ENCODE measurements around the gene LYSMD3.

The LYSMD3 gene

DNA sequence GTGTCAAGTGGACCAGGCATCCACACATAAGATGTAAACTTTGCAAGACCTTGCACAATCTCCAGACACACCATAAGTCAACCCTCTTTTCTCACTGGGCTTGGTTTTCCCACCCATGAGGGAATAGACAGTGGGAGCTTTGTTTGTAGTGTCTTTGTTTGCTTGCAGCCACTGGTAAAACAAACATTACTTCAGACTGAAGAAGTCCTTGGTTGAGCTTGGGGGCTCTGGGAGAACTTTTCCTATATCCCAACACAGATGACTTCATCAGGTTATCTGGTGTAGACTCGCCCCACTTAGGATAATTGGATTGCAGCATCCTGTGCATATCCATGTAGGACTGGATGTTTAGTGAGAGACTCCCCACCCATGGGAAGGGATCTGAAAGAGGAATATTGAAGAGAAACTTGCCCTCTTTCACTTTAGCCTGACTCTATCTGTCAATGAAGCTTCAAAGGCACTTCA lies 17.7 kb upstream of the LYSMD3 start:
- no peak for DNase-seq

DNA sequence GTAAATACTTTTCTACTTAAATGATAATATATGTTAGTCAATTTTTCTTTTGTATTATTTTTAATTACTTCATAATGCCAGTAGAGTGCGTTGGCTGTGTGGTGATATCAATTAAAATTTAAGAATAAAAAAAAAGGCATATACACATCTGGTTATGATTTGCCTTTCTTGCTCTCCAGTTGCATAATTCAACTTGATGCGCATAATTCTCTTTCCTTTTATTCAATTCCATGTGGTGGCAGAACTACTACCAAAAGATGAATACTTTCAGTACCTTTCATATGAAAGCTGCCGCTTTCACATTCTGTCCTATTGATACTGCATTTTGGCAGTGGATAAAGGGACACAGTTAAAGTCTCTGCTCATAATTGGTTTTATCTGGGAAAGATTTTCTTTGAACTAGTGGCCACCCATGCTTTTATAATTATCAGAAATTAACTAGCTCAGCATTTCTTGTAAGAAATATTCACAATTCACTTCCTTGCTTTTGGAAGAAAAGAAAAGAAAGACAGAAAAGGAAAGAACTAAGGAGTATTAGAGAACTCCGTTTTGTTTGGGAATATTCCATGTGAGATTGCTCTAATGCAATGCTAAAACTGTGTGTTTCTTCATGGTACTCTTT lies 16.9 kb upstream of the LYSMD3 start:
- DNase-seq, result no peak

DNA sequence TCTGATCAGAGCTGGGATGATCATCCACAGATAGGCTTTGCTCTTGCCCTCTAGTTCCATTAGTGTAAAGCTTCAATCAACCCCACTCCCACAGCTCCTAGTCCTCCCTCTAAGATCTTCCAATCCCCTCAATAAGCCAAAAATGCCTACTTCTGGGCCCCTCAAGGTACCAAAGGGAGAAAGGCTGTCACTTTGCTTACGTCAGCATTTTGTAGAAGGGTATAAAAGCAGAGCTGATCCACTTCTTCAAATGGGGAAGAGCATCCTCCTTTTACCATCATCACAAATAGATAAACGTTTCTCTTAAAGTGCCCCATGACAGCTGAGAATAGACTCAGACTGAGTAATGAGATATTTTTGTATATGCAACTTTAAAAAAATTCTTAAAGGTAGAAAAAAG lies 16.1 kb upstream of the LYSMD3 start:
- DNase-seq, result no peak

DNA sequence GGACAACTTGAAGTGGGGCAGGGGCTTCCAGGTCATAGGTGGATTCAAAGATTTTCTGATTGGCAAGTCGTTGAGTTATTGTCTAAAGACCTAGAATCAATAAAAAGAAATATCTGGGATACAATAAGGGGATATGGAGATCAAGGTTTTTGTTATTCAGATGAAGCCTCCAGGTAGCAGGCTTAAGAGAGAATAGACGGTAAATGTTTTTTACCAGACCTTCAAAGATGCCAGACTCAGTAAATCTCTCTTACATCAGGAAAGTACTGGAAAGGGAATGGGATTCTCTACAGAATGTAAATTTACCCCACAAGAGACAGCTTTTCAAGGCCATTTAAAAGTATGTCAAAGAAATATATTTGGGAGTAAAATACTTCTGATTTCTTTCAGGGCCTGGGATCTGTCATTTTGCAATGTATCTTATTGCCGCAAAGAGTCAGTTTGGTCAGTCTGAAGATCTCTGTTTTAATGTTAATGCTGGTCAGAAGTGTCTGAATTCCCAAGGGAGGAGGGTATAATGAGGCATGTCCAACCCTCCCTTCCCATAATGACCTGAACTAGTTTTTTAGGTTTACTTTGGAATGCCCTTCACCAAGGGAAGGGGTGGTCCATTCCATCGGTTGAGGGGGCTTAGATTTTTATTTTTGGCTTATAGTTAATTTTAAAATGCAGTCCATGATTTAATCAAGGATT lies 13.6 kb upstream of the LYSMD3 start:
- no peak for DNase-seq

DNA sequence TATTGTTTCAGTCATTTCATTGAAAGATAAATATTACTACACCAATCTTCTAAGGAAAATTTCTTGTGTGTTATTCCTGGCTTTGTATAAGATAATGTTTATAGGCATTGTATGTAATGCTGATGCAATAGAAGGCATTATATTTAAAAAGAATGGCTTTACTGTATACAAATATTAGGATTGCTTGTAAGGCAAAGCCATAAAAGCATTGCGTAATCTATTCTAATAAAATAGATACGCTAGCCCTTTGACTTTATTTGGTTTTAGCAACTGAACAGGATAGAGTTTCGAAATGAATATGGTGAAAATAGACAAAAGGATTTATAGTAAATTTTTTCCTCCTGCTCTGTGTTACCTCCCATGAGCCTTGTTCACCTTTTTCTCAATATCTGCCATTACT lies 5.5 kb upstream of the LYSMD3 start:
- no peak for DNase-seq

DNA sequence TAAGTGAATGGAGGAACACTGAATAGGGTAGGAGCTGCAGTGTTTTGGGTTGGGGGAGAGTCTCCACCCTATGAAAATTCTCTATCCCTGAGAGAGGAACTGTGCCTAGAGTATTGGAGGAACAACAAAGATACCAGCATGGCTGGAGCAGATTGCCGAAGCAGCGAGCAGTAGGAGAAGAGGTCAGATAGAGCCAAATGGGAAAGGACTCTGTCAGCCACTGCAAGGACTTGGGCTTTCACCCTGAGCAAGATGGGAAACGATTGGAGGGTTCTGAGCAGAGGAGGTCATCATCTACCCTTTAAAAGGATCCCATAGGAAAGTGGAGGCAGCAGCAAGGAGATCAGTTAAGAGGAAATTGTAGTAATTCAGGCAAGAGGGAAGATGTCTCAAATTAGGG lies 4.4 kb upstream of the LYSMD3 start:
- no peak for DNase-seq

DNA sequence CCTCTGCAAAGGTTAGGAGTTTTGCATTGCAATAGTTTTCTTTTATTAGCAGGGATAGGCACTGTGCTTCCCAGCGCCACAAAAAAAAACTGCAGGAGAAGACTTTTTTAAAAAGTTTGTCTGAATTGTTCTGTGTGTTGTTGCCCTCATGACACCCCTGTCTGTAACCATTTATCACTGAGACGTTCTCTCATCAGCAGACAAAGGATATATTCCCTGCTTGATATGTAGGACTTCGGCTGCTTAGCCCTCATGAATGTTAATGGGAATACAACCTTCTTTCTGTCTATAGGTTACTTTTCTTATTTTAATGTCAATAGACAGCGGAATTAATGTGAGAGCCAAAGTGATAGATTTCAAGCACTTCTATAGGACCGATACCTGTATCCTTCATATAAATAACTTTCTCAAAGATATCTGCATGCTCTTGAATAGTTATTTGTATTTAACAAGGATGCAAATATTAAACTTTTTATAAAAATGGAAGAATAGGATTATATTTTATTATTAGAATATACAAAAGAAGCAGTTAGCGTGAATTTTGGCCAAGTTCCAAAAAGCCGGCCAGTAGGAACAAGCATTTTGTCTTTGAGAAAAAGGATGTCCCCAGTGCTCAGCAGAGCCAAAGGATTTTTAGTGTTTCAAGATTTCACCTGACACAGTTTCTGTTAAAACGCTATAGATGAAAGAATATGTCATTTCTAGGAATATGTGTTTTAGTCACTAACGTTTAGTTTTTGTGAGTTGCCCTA lies 1.5 kb upstream of the LYSMD3 start:
- peak in 1 of 2 donors; percentile 12 for DNase-seq

DNA sequence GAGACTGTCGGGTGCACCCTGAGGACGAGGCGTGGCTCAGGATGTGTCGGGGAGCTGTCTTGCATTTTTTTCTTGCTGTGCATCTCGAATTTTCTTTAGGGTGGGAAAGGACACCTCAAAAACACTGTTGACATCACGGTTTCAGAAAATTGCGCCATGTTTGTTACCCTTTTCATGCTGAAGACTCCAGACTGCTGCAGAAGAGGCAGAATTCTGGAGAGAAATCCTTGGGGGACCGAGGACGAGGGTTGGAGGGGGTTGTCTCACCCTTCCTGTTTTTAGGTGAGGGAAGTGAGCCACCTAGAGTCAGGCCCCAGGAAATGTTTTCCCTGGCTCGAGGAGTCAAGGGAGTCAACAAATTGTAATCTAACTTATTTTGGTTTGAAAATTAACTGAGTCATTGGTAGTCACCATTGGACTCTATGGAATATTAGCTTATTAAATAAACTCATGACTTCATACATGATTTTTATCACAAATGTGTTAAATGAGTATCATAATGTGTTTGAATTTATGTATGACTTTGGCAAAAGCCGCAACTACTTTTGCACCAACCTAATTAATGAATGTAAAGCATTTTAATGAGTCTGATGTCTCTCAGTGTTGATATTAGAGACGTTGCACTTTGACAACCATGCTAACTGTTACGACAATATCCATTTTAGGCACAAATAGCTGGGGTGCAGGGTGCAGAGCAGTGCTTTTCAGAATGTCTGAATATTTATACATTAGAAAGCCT lies 724 bp upstream of the LYSMD3 start:
- DNase-seq, result peak; percentile 49 to 58

DNA sequence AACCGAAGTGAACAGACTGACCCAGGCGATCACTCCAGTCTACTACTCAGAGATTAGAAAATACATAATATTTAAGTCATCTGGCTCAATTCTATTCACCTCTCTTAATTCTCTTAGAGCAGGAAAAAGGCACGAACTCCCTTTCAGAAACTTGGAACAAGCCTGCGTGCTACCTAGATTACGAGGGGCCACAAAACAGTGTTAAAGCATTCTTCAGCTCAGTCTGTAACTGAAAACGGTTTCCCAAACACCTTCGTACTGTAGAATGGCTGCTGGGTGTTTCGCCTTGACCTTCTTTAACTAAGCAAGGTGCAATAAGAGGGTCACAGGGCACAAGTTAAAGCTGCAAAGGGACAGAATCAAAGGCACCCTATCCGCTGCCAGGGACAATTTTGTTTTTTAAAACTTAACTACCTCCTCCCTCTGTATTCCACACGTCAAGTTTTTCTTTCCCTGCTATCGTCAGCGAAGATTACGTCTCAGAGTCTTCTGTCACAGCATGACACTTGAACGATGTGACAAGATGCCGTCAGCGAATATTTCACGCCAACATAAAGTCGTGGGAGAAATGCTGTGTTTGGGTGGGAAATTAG lies 687 bp downstream of the LYSMD3 start:
- peak; percentile 51 to 52 for DNase-seq

DNA sequence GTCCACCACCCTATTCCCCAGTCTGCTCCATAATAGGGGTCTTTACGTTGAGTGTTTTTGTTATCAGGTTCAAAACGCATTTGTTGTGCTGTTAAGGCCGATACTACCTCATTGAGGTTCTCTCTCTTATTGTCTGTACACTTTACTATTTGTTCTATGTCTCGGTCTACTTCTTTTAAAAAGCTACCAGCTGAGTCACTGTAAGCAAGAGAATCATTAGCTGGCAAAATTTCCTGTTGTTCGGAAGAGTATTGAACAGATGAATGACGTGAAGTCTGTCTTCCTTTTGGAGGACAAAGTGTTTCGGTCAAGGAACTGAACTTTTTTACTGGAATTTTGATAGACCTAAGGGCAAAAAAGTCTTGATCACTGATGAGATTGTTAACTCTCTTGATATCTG lies 10.3 kb downstream of the LYSMD3 start:
- DNase-seq, result no peak

DNA sequence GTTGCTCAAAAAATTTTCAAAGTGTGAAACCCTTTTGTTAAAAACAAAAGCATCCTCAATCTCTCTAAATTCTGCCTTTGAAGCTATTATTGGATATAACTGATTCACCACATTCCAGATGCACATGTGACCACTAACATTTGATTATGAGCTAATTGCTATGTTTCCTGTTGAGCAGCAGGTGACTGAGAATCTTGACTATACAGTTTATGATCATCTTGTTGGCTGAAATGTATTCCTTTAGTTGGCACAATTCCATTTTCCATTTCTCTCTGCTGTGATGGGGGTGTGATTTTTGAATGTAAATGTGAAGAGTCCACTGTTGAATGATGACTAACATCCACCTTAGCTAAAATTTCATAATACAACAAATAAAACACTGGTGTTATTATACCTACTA lies 10.7 kb downstream of the LYSMD3 start:
- DNase-seq, result no peak

DNA sequence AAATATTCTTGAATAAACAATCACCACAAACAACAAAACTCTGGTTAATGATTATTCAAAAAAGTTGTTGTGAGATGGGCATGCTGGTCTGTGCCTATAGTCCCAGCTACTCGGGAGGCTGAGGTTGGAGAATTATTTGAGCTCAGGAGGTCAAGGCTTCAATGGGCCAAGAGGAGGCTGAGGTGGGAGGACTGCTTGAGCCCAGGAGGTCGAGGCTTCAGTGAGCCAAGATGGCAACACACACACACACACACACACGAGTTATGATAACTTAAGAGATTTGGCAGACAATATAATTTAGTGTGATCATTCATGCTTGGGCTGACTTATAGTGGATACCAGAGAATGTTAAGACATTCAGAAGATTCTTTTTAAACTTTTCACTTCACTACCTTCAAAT lies 14.9 kb downstream of the LYSMD3 start:
- no peak for DNase-seq

DNA sequence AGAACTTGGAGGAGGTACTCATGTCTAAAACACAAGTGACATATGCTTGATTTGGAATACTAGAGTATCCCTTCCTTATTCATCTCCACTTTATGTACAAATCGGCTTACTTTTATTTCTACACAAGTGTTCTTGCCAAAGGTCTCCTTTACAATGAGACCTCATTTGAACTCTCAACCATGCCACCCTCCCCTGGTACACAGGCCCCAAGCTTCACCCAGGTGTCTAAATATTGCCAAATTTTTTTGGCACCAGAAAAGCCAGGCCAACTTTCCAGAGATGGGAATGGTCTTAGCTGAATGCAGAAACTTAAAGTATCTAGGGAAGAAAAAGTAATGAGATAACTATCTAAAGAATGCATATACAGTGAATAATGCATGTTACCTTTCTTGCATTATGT lies 18.9 kb downstream of the LYSMD3 start:
- DNase-seq, result no peak

DNA sequence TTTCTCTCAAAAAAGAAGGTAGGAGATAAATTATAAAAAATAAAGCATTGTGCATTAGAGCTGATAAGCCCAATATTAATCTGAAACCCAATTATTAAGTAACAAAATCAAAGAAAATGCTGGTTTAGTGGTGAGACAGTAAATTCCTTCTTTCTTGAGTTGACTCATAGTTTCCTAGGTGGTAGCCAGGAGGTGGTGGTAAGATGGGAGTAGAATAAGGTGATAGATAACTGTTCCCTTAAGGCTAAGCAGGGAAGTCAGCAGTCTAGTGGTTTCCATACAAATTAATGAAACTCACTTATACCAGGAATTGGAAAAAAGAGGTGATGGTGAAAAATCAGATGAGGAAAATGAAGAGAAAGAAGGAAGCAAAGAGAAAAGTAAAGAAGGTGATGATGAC lies 23.2 kb downstream of the LYSMD3 start:
- DNase-seq, result no peak

DNA sequence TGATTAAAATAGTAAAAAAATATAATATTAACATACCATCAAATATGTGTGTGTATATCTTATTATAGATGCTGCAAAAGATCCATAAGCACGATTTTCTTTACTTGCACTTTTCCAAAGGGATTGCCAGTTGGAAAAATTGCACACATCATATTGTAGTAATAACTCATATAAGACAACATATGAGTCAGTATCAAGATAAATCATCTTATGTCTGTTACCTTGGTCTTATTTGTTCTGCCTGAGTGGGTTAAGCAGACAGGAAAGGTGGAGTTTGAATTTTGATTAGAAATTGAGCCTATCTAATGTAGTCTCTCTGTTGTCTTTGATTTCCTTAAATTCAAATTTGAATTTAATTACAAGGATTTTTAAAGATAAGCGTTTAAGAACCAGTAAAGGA lies 24.6 kb downstream of the LYSMD3 start:
- DNase-seq, result no peak

DNA sequence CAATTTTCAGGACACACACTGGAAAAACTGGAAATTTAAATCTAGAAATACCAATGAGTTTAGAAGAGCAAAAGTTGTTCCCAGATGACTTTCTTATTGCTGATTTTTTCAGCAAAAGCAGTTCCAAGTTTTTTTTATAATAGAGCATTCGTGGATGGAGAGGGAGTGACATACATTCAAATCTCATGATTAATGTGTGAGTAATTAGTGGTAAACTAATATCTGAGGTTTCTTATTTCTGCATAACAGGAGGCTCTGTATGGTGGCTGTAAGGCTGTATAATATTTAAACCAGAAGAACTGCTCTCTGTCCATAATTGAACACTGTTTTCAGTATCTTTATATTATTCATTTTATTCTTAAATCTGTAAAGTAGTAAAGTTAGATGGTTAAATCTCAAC lies 25.8 kb downstream of the LYSMD3 start:
- no peak for DNase-seq

DNA sequence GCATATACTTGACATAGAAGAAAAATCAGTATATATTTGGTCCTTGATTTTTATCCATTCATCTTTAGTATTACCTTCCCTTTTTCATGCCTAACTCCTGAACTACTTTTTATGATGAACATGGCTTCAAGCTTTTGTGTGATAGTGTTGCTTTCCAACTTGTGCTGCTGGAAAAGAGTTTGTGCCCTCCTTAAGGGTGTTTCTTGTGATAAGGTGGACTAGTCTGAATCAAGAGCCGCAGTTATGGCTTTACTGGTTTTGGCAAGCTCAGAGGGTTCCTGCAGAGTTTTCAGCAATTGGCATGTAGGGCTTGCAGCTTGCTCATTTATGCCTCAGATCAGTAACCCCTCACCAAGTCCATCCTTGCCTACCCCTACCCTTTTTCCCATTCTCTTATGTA lies 34.2 kb downstream of the LYSMD3 start:
- no peak for DNase-seq

DNA sequence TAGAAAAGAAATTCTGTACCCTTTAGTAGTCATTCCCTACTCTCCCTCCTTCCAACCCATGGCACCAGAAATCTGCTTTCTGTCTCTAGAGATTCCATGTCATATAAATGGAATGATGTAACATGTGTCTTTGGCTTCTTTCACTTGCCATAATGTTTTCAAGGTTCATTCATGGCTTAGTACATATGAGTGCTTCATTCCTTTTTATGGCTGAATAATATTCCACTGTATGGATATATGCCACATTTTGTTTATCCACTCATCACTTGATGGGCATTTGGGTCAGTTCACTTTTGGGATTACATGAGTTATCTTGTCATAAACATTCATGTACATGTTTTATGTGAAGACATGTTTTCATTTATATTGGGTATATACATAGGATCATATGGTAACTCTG lies 35.3 kb downstream of the LYSMD3 start:
- DNase-seq, result no peak

DNA sequence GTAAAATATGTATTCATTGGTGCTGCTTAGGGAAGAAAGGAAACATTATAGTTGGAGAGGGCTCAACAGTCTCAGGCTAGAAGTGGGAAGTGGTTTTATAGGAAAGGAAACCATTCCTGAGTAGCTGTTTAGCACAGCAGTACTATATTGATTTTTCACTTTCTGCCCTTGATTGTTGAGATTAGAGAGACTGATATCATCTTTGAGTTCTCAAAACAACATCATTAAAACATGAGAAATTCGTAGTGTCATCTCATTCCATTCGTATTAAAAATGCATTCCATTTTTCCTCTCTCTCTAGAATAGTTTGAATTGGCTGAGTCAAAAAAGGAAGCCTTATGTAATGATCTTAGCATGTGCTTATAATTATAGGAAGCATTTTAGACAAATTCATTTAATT lies 40.6 kb downstream of the LYSMD3 start:
- DNase-seq, result no peak

DNA sequence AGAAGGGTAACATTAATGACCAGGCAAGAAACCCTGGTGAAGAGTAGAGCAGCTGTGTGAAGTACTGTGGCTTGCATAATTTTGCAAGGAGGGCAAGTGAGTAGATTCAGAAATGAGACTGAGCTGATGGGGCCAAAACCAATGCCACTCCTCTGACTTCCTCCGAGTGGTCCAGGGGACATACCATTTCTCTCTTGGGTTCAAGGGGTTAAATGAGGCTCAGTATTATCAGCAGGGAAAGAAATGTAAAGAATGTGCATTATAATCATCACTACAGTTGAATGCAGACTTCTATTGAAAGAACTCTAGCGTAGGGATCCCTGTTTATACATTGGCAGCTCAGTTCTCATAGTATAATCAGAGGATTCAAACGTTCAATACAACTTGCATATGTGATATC lies 44.8 kb downstream of the LYSMD3 start:
- no peak for DNase-seq

DNA sequence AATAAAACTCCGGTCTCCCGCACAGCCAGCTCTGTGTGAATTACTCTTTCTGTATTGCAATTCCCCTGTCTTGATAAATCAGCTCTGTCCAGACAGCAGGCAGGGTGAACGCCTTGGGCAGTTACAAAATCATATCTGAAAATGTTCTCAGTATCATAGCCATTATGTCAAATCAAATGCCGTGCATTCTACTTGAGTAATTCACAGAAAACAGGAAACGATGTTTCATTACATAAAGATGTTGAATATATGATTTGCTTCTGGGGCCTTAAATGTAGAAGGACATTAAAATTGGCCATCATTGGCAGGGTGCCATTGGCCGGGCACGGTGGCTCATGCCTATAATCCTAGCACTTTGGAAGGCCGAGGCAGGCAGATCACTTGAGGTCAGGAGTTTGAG lies 46.2 kb downstream of the LYSMD3 start:
- no peak for DNase-seq

DNA sequence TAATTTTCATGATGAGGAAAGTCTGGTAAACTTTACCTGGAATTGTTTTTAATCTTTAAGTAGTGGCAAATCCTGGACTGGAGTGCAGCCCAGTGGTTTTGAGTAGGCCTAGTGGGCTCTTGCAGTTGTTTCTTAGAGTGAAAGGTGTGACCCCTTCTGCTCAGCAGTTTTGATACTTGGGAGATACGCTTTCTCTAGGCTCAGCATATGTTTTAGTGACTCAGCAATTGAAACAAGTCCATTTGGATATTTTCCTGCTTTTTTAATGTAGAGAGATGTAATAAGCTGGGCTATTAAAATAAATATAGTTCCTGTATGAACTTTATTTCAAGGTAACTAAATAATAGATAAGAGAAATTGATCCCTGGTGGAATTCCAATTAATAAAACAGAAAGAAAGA lies 48.7 kb downstream of the LYSMD3 start:
- DNase-seq, result no peak
